HG03103 (cell line): ENCODE measurements around the gene ALDH1B1.

ENCODE experiments used
- ATAC-seq: cut with Tn5 transposase; IDR thresholded peaks from one replicate; pipeline ENCODE4 v1.9.1; 2021; ENCODE audit warnings: low read depth; ENCODE audit not compliant: unreplicated experiment

ALDH1B1 gene

DNA sequence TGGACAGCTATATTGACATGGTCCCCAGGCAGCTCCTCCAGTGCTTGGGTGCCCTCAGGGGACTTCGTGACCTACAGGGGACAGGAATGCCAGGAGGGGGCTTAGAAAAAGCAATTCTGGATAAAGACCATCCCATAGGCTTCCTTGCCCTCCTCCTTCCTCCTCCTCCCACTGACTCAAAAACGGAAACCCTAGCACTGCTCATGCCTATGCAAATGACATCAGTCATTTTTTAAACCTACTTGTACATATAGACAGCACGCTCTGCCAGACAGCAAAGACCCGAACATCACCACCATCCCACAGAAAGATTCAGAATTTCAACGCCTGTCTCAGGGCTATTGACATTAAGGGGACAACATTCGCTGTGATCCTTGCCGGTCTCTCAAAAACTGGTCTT, 20.8 kb downstream of the ALDH1B1 start:
- ATAC-seq: no peak

DNA sequence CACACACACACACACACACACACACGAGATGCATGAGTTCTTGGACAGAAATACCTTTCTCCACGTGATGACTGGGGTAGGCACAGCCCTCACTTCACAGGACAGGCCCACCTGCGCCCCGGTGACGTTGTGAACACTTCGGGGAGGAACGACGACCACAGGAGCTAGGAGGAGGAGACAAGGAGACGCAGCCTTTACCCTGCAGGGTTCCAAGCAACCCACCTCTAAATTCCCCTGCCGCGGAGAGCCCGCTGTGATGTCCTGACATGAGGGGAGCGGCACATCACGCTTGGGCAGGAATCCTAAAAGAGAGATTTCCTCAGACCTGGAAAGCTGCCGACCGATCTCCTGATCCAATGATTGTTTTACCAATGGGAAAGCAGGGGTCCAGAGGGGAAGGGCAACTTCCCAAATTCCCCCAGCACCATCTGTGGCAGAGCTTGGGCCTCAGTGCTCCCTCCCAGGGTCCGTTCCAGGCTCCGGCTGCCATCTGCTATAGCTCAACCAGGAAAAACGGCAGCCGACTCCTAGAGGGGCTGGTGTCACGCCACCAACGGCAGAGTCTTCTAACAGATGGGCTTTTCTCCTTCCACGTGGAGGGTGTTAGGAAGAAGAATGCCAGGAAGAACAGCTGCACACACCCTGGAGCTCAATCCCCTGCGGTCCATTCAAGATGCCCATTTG, 21.7 kb downstream of the ALDH1B1 start:
- no peak for ATAC-seq

DNA sequence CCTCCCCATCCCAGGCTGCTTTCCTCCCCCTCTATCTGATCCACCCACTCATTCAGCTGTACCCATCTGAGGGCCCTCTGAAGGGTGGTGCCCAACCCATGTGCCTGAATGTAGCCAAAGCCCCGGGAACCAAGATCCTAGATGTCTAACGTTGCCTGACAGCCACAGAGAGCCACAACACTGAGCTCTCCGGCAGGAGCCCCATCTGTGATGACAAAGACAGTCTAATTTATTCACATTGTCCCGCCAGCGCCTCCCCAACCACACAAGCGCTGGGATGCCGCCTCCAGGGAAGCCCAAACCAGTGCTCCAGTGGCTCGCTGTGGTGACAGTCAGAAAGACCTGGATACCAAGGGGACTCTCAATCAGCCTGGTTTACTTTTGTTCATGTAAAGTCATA, 23.4 kb downstream of the ALDH1B1 start:
- ATAC-seq: no peak

DNA sequence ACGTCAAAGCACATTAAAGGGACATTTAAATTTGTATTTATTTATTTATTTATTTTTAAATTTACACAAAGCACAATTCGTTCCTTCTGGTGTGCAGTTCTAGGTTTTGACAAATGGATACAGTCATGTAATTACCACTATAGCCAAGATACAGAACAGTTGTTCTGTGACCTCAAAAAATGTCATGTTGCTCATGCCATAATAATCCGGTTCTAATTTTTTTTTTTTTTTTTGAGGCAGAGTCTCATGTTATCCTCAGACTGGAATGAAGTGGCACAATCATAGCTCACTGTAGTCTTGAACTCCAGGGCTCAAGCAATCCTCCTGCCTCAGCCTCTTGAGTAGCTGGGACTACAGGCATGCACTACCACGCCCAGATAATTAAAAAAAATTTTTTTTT, 24.0 kb downstream of the ALDH1B1 start:
- ATAC-seq: no peak

DNA sequence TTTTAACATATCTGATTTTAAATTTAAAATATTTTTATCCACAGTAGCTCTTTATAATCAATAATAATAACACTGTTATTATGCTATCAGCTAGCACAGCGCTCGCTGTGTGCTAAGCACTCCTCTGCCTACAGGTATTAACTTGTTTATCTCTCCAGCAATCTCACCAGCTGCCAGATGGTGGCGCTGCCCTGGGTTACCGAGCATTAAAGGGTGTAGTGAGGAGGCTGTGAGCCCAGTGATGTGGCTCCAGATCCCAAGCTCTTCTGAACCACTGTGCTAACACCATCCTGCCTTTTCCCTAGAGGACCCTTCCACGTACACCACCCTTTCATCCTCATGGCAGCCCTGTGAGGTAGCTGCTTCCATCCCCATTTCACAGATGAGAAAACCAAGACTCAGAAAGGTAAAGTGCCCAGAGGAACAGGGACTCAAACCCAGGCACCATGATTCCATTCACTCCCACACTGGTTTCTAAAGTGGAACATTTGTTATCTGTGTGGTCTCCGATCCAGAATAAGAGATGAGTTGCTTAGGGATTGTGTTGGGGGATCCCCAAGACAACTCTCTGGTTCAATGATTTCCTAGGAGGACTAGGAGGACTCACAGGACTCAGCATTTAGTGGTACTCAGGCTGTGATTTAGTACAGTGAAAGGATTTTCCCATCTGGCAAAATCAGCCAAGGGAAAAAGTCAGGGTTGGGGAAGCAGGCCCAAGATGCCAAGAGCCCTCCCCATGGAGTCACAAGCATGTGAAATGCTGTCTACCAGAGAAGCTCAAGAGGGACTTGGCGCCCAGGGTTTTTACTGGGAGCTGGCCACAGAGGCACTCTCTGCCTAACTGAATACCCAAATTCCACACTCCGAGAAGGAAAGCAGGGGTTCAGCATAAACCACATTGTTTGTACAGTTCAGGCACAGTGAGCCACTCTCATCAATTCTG, 24.8 kb downstream of the ALDH1B1 start:
- no peak for ATAC-seq

DNA sequence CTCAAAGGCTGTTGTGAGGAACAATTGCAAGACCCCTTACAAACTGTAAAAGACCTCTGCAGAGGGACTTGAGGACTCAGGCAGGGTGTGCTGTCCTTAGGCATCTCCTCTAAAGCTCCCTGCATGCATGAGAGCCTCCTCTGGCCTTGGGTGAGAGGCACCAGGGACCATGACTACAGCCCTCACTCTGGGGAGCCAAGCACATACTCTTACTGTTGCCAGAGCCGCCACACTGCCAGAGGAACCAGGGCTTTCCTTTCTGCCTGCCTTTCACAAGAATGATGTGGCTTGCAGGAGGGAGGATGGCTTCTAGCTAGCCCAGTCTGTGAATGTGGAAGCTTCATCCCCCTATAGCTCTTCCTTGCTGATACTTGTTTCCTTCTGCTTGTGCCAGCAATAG, 25.9 kb downstream of the ALDH1B1 start:
- ATAC-seq: no peak

DNA sequence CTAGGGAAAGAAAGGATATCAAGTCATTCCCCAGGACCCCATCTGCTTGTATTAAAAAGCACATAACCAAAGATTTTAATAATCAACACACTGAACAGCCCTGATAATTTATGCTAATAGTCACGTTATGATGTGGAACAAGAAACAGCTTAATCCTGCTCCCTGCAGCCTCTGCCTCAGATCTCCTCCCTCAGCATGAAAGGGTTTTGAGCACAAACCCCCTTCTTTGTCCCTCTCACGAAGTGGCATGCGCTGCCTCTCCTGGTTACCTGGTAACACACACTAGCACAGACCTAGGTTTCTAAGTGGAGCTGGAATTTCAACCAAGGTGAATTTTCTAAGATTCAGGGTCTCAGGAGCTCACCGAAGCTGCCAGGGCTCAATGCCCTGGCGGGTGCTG, 26.7 kb downstream of the ALDH1B1 start:
- no peak for ATAC-seq

DNA sequence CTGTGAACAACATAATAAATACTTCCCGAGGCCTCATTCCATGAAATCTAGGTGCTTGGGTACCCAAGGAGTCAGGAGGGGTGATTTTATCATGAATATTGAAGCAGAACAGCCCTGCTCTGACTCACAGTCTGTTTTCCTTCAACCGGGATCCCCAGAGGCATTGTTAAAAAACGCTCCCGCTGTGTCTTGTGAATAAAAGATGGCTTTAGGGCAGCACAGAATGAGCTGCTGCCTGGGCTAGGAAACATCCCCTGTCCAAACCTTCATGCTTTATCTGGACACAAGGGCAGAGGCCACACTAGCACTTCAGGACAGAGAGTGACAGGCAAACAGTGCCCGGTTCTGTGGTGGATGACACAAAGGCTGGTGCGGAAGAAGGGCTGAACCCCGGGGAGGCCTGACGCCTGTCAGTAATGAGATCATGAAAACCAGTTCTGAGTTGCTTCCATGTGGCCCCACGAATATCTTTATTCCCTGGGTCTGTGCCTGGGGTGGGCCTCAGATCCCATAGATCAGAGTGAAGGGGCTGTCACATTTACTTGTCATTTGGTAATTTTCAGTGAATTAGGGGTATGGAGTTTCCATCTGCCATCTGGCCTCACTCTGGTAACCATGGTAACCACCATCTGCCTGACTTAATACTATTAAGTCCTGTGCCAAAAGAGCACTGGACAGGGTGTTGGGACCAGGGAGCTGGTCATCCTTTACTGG, 29.2 kb downstream of the ALDH1B1 start:
- ATAC-seq: no peak

DNA sequence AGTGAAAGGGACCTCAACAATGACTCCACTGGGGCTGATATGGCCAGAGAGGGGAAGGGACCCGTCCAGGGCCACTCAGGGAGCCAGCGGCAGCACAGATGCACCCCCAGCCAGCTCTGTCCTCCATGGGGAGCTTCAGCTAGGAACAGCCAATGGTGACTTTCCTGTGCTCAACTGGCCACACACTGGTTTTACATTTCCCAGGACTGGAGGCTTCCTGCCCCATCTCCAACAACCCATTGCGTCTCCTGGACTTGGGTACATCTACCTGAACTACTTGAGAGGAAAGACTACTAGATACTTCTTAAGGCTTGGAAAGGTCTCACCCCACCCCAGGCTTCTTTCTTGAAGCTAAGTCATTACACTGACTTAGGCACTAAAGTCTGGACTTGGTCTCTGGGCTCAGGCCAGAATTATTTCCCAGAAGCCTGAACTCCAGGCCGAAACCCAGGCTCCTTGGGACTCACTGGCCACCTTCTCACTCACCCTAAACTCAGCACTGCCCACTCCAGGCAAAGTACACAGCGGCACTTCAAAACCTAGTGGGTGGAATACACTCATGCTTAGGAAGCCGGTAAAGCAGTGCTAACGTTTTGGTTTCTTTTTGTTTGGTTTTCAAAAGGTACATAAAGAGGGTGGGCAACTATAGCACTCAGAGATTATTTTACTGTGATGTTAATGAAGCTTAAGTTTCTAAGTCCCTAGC, 30.2 kb downstream of the ALDH1B1 start:
- ATAC-seq: no peak

DNA sequence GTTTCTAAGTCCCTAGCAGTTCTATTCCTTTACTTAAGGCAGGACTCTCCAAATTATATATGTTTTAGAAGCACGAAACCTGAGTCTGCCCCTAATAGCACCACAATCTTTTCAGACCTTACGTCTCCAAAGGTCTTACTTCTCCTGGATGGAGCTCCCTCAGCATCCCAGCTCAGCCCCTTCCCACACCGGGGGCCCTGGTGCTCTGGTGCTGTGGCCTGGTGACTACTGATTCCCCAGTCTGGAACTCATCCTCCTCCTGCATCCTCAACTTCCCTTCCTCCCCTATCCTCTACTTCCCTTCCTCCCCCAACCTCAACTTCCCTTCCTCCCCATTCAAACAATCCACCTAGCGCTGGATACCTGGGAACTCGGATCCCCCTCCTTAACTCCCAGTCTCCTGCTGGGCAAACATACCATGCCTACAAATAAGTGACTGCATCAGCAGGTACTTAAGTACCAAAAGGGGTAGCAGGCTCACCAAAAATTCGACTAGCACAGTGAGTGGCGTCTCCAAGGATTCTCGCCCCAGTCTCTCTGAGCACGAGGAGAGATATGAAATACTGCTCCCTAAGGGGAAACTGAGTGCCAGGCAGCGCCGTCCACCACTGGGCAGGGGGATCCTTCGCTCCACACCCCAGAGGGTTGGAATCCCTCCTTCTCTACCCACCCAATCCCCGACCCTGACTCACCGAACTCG, 30.9 kb downstream of the ALDH1B1 start:
- ATAC-seq: no peak

DNA sequence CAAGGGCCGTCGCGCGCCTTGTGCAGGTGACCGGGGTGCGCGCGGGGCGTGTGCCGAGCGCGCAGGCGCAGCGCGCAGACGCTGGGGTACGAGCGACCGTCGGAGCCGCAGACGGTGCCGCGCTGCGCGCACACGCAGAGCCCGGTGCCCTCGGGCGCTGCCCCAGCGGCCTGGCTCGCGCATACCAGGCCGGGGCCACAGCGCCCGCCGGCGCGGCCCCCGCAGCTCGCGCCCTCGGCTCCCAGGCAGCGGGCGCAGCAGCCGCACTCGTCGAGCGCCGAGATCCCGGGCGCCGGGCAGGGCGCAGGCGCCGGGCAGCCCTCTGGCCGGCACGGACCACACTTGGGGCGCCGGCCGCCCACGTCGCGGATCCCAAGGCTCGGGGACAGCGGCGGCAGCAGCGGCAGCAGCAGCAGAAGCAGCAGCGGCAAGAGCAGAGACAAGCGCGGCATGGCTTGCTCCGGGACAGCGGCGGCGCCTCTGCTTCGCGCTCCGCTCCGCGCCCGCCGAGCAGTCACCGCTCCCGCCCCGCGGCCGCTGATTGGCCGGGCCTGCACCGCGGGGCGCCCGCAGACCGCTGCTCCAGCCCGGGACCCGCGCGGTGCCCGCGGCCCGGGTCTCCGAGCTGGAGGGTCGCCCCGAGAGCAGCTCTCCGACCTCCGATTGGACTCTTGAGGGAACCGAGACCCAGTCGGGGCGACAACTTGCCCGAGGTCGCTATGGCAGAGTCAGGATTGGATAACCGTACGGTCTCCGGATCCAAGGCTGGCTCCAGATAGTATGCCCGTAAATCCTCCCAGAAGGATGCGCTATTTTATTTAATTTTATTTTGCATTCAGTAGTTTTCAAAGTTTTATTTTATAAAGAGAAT, 31.7 kb downstream of the ALDH1B1 start, which contains the start of gene IGFBPL1:
Gene IGFBPL1, minus strand, starts transcription at position 482 of the 871 bp plus-strand sequence. Its CDS starts 30 bp downstream, at position 452.
- ATAC-seq: no peak

DNA sequence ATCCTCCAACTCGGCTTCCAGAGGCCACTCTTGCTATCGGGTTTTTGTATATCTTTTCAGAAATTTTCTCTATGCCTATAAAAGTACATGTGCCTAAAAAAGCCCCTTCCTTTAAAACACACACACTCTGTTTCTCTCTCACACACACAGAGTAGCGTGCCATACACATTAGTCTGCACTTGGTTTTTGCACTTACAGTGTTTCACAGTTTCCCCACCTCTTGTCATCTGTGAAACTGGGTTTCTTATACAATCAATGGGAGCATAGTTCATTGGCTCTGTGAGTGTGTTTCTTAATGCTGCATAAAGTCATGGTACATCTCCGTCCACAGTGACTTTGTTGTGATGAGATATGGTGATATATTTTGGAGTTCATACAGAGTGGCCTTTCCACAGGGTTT, 32.4 kb downstream of the ALDH1B1 start:
- ATAC-seq: no peak

DNA sequence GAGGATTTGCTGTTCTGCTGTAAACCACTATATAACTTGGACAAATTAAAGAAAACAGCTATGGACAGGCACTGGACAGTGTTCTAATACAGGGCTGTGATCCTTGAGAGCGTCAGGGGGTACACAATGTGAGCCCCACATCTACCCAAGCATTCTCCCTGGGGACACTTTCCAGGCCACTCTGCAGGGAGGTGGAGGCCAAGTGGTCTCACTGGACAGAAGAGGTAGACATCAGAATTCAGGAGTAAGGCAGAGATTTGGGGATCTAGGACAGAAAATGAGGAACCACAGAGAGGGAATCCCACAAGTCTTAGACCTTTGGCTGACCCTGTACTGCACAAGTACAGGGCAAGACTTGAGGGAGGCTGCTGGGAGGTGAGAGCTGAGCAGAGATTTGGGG, 35.6 kb downstream of the ALDH1B1 start:
- ATAC-seq: no peak

DNA sequence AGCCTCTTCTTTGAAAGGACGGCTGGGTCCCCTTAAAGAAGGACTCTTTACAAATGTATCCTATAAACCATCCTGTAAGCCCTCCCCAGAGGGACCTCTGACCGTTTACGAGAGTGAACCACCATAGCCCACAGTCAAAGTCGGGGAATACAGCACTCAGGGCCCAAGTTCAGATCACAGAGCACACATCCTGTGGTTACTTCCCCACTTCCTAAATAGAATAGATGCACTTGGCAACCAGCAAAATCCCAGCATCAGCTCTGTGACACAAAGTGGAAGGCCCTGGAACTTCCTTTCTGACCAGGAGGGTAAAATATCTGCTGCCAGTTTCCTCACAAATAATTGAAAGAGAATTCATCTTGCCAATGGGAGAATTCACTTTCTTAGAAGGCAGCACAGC, 38.6 kb downstream of the ALDH1B1 start:
- ATAC-seq: no peak

DNA sequence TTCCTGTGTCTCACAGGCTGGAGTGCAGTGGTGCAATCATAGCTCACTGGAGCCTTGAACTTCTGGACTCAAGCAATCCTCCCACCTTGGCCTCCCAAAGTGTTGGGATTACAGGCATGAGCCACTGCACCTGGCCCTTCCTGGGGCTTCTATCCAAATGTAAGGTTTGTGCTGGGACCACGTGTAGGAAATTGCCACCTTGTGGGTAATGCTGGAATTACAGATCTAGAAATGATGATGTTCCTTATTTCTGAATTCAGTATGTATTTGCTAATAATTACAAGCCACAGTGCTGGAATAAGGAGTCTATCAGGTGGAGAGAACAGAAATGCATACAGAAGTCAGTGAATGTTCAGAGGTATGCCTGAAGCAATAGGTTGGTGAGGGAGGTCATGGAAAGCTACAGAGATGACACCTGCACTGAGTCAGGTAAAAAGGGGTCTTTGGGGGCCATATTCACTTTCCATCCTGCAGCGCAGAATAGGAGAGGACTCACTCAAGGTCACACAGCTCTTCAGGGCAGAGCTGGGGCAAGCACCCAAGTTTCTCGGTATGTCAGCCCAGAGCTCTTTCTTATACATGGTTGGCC, 40.5 kb downstream of the ALDH1B1 start:
- no peak for ATAC-seq

DNA sequence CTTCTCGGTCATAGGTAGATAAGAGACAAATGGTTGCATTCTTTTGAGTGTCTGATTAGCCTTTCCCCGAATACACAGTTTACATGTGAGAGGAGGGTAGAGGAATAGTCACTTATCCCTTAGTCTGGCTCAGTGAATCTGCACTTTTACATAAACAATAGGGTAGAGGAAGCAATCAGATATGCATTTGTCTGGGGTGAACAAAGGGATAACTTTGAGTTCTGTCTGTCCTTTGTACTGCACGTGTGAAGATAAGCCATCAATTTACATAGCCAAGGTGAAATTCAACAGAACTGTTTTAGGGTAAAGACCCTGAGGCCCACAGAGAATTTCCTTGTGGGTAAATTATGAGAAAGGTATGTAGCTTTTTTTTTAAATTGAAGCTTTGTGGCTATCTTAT, 41.9 kb downstream of the ALDH1B1 start:
- ATAC-seq: no peak

DNA sequence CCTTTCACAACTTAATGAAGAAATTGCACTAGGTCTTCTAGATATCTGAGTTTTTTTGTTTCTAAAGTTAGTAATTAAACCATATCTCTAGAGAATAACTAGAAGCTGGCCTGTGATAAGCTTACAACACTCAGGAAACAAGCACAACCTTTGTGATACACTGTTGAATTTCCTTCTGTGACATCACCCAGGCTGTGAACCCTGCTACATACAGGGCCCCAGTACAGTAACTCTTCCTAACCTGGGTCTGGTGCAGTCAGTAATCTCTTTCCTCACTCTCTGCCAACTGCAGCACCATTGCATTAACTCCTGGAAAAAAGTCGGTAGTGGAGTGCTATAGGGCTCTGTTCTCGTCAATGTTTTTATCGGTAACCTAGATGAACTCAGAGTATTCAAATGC, 42.4 kb downstream of the ALDH1B1 start:
- ATAC-seq: no peak

DNA sequence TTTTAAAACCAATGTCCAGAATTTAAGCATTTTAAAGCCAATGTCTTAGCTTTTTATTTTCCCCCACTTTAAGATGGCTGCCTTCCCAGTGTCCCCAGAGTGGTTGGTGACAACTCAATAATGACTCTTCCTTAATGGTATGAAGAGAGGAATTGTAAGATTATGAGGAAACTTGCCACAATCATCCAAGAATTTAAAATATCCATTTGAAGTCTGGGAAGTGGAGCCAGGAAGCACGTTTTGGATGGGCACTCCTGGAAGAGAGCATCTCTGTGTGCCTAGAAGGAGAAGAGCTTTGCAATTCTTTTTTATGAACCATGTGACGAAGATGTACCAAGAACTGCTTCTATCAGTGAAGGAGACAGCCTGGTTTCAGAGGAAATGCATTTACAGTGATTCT, 43.0 kb downstream of the ALDH1B1 start:
- ATAC-seq: no peak

DNA sequence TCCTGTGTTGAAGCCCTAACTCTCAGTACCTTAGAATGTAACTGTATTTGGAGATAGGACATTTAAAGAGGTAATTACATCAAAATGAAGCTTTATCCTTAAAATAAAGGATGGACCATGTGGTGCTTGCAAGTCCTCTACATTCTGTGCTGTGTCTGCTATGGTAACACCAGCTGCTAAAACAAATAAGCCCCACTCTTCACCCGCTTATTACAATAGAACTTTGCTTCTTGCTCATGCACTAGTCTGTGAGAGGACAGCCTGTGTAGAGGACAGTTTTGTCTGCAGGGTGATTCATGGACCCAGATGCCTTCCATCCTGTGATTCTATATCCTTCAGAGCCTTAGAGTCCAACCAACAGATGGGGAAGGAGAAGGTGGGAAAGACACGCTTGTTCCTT, 44.2 kb downstream of the ALDH1B1 start:
- ATAC-seq: no peak
